Activated CD4-positive, alpha-beta memory T cell treated with anti-CD3 and anti-CD28 coated beads for 36 hours (primary cell): ENCODE measurements around the gene VAMP3. TPM values are rescaled to one million over a fixed set of nuclear protein-coding genes. Genes with fewer than 3 reads are reported as not detected.
"Not testable (repeated sequence)": the region's sequence is repeated elsewhere in the genome, so short reads cannot be mapped to it uniquely, and the experiment has no call there.

Experiments used
- CTCF ChIA-PET: fragments of 350-600 bp; sonication (Branson Sonifier 250); formaldehyde crosslinking; loops from one replicate; lab custom pipeline; 2021; ENCODE audit warnings: antibody characterized with exemption, inconsistent platforms; lab: Charles Lee
- POLR2A ChIA-PET: fragments of 350-600 bp; sonication (Branson Sonifier 250); formaldehyde crosslinking; loops from one replicate; lab custom pipeline; 2021; ENCODE audit warnings: antibody characterized with exemption; lab: Charles Lee
- DNase-seq: peaks from one replicate; pipeline ENCODE4 v3.0.0-alpha.2; 2020
- H3K27ac Mint-ChIP-seq: one replicate; pipeline ENCODE4 v1.8.0; 2021; ENCODE audit warnings: mixed read lengths
- H3K27me3 Mint-ChIP-seq: one replicate; pipeline ENCODE4 v1.8.0; 2021; ENCODE audit warnings: mixed read lengths
- H3K36me3 Mint-ChIP-seq: one replicate; pipeline ENCODE4 v1.8.0; 2021; ENCODE audit warnings: mixed read lengths
- H3K4me1 Mint-ChIP-seq: one replicate; pipeline ENCODE4 v1.8.0; 2021; ENCODE audit warnings: low read depth, mixed read lengths
- H3K4me3 Mint-ChIP-seq: one replicate; pipeline ENCODE4 v1.8.0; 2021; ENCODE audit warnings: mild to moderate bottlenecking, mixed read lengths
- H3K9me3 Mint-ChIP-seq: one replicate; pipeline ENCODE4 v1.8.0; 2021; ENCODE audit warnings: mixed read lengths
- intact Hi-C: fragments of 100-400 bp; cut with micrococcal nuclease; formaldehyde crosslinking; loops from one replicate; pipeline ENCODE4 v1.15.1; 2023
- total RNA-seq, 2 experiments: library from RNA; stranded (reverse); gene quantifications; one replicate each; pipeline ENCODE4 v1.2.3, GENCODE V29; 2021

VAMP3 gene
- total RNA-seq, 2 experiments from 2014 or later = 19.9 to 21.8 TPM

GRCh38 chr1:7784492-7785071 lies 13.5 kb downstream of the VAMP3 start:
- peak overlapping the region; percentile 28 for H3K4me3 Mint-ChIP-seq
- POLR2A ChIA-PET = no interaction called here

DNA sequence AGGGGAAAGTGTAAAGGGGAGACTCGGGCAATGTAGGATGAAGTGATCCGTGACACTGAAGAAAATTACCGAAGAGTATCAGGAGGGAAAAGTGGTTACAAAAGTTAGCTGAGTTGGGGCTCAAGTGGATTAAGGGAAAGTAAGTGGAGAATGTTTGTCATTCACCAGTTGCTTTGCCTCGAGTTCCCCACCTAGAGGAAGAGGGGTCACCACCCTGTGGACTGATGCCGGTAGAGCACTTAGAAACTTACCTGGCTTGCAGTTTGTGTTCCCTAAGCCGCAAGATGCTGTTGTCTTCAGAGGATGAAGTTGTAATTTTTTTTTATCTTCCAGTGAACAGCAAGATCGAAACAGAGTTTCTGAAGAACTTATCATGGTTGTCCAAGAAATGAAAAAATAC lies 14.0 kb downstream of the VAMP3 start:
- ChIA-PET POLR2A (no interaction called here), CTCF (no interaction called here)
- intact Hi-C loops = loop anchor here (10.0 kb wide), 1 partner anchor 120 kb away; no protein-coding TSS in a partner anchor
- Mint-ChIP-seq H3K27ac (no peak overlapping the region), H3K9me3 (peaks cover 4% of the 10 kb centered on the region), H3K4me3 (no peak overlapping the region), H3K36me3 (peaks cover 16% of the 10 kb centered on the region), H3K4me1 (peaks cover 19% of the 10 kb centered on the region), H3K27me3 (no peaks in the 10 kb centered on the region)
- DNase-seq = no peak

More at GRCh38 chr1:7784492-7785071, 13.5 kb downstream of the VAMP3 start:
- Mint-ChIP-seq H3K27me3 (no peaks in the 10 kb centered on the region), H3K36me3 (peaks cover 13% of the 10 kb centered on the region), H3K4me1 (peaks cover 19% of the 10 kb centered on the region), H3K9me3 (no peaks in the 10 kb centered on the region), H3K27ac (no peak overlapping the region)
- CTCF ChIA-PET = no interaction called here
- DNase-seq = no peak
- intact Hi-C loops = loop anchor here (1.0 to 10.0 kb wide), 2 partner anchors 13 to 120 kb away; partner anchors contain the start of gene VAMP3

DNA sequence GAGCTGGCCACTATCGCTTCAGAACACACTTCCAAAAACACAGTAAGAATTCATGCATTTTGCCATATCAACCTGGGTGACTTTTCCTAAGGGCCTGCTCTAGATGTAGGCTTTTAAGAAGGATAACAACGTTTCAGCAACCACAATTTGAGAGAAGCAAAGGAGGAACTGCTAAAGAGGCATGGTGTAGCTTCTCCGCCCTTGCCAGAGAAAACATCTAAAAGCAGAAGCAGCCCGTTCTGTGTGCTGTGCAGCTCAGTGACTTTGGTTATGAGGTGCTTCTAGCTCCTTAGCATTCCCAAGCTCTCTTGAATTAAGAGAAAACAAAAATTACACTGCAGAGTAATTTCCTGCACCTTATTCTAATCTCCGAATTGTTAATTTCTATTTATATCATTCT lies 15.7 kb downstream of the VAMP3 start:
- no peak overlapping the region for H3K27ac Mint-ChIP-seq
- peaks cover 19% of the 10 kb centered on the region for H3K9me3 Mint-ChIP-seq
- no peak overlapping the region for H3K4me3 Mint-ChIP-seq
- intact Hi-C loops = loop anchor here (10.0 kb wide), 1 partner anchor 118 kb away; no protein-coding TSS in a partner anchor
- H3K36me3 Mint-ChIP-seq = peaks cover 28% of the 10 kb centered on the region
- CTCF ChIA-PET = no interaction called here
- DNase-seq = no peak
- no peaks in the 10 kb centered on the region for H3K27me3 Mint-ChIP-seq
- POLR2A ChIA-PET = no interaction called here
- peaks cover 19% of the 10 kb centered on the region for H3K4me1 Mint-ChIP-seq

GRCh38 chr1:7789828-7790227 lies 18.7 kb downstream of the VAMP3 start:
- Mint-ChIP-seq H3K4me3 (no peak overlapping the region), H3K4me1 (peaks cover 4% of the 10 kb centered on the region), H3K9me3 (peaks cover 21% of the 10 kb centered on the region), H3K36me3 (peaks cover 31% of the 10 kb centered on the region), H3K27me3 (no peaks in the 10 kb centered on the region), H3K27ac (no peak overlapping the region)
- no peak for DNase-seq
- POLR2A ChIA-PET = no interaction called here
- intact Hi-C loops = loop anchor here (10.0 kb wide), 1 partner anchor 115 kb away; no protein-coding TSS in a partner anchor
- CTCF ChIA-PET = interaction anchor here (1.5 to 1.6 kb wide), 2 partner anchors 36 to 121 kb away, joined by 3 to 5 read pairs; no protein-coding TSS in a partner anchor

DNA sequence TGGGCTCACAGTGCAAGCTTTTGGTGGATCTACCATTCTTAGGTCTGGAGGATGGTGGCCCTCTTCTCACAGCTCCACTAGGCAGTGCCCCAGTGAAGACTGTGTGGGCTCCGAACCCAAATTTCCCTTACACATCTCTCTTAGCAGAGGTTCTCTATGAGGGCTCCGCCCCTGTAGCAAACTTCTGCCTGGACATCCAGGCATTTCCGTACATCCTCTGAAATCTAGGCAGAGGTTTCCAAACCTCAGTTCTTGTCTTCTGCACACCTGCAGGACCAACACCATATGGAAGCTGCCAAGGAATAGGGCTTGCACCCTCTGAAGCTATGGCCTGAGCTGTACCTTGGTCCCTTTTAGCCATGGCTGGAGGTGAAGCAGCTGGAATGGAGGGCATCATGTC lies 19.9 kb downstream of the VAMP3 start:
- DNase-seq, H3K27me3 Mint-ChIP-seq, H3K4me3 Mint-ChIP-seq, CTCF ChIA-PET, H3K27ac Mint-ChIP-seq, POLR2A ChIA-PET, intact Hi-C loops, H3K4me1 Mint-ChIP-seq: not testable (repeated sequence)
- H3K9me3 Mint-ChIP-seq = peaks cover 21% of the 10 kb centered on the region
- peaks cover 31% of the 10 kb centered on the region for H3K36me3 Mint-ChIP-seq

- no peak for DNase-seq
- intact Hi-C loops = no loop called here
- ChIA-PET CTCF (interaction anchor here (1.7 kb wide), 1 partner anchor 13 kb away, joined by 3 read pairs; no protein-coding TSS in a partner anchor), POLR2A (no interaction called here)
- peaks cover 14% of the 10 kb centered on the region for H3K36me3 Mint-ChIP-seq
- peaks cover 14% of the 10 kb centered on the region for H3K9me3 Mint-ChIP-seq
- no peak overlapping the region for H3K4me3 Mint-ChIP-seq
- no peaks in the 10 kb centered on the region for H3K4me1 Mint-ChIP-seq
- H3K27ac Mint-ChIP-seq = no peak overlapping the region
- no peaks in the 10 kb centered on the region for H3K27me3 Mint-ChIP-seq
Measured at GRCh38 chr1:7795406-7795805, 24.3 kb downstream of the VAMP3 start.

- Mint-ChIP-seq H3K9me3 (no peaks in the 10 kb centered on the region), H3K36me3 (peaks cover 7% of the 10 kb centered on the region), H3K4me3 (no peak overlapping the region), H3K4me1 (no peaks in the 10 kb centered on the region), H3K27me3 (no peaks in the 10 kb centered on the region), H3K27ac (no peak overlapping the region)
- ChIA-PET POLR2A (no interaction called here), CTCF (no interaction called here)
- intact Hi-C loops = no loop called here
- no peak for DNase-seq
Measured at GRCh38 chr1:7805460-7805859, 34.4 kb downstream of the VAMP3 start.

DNA sequence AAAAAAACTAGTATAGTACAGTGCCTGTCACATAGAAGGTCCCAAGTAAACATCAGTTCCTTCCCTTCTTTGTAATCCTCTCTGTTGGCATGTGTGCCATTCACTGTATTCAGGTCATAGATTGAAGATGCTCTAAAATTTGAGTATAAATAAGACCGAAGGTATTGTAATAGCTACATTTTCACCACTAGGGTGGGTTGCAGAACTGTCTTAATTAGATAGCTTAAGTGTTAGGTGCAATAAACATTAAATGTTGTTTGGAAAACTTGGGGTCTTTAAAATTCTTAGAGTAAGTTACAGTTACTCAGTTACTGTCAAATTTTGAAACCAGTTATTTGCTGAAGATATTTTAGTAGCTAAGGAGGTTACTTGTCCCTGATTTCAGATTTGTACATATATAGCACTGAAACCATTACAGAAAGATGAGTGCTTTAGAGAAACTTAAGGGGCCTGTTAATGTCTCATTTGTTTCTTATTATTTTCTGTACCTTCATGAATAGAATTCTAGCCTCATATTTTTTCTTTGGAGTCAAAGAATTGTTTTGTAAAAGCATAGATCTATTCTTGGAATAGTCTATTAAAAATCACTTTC lies 37.3 kb downstream of the VAMP3 start:
- intact Hi-C loops = no loop called here
- ChIA-PET POLR2A (interaction anchor here (1.1 kb wide), 1 partner anchor 154 kb away, joined by 3 read pairs; no protein-coding TSS in a partner anchor), CTCF (interaction anchor here (0.6 to 1.6 kb wide), 8 partner anchors 11 to 354 kb away, joined by 3 to 7 read pairs (median 3); no protein-coding TSS in a partner anchor)
- H3K4me3 Mint-ChIP-seq = no peak overlapping the region
- no peaks in the 10 kb centered on the region for H3K4me1 Mint-ChIP-seq
- H3K9me3 Mint-ChIP-seq = peaks cover 5% of the 10 kb centered on the region
- H3K27me3 Mint-ChIP-seq = no peaks in the 10 kb centered on the region
- no peak overlapping the region for H3K27ac Mint-ChIP-seq
- H3K36me3 Mint-ChIP-seq = peaks cover 24% of the 10 kb centered on the region
- DNase-seq = no peak

DNA sequence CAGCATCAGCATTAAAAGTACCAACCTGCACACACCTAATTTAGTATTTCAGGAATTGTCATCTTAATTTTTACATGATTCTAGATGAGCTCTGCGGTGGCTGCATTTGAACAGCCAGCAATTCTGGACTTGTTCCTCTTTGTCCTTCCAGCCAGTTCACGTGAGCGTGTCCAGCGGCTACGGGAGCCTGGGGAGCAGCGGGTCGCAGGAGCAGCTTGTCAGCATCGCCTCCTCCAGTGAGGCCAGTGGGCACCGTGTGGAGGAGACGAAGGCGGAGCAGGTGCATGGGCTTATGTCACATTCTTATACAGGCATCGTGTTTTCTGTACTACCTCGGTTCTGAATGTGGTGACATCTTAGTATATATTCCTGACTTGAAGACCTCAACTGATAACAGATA lies 38.6 kb downstream of the VAMP3 start:
- ChIA-PET POLR2A (no interaction called here), CTCF (no interaction called here)
- peaks cover 16% of the 10 kb centered on the region for H3K9me3 Mint-ChIP-seq
- no peak overlapping the region for H3K4me3 Mint-ChIP-seq
- no peak for DNase-seq
- H3K27ac Mint-ChIP-seq = no peak overlapping the region
- H3K4me1 Mint-ChIP-seq = no peaks in the 10 kb centered on the region
- intact Hi-C loops = loop anchor here (5.0 kb wide), 1 partner anchor 93 kb away; no protein-coding TSS in a partner anchor
- H3K36me3 Mint-ChIP-seq = peaks cover 34% of the 10 kb centered on the region
- no peaks in the 10 kb centered on the region for H3K27me3 Mint-ChIP-seq

DNA sequence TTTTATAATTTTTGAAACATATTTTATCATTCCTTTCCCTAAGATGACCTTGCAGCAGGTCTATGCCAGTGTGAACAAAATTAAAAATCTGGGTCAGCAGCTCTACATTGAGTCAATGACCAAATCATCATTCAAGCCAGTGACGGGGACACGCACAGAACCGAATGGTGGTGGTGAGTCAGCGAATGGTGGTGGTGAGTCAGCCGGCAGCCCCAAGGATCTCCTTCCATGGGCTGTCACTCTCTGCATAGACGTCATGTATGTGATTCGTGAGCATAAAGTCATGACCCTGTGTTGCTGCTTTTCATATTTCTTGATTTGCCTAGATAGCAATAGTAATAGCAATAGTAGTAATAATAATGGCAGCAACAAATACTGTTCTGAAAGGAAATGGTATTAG lies 39.3 kb downstream of the VAMP3 start:
- peaks cover 16% of the 10 kb centered on the region for H3K9me3 Mint-ChIP-seq
- H3K4me1 Mint-ChIP-seq = no peaks in the 10 kb centered on the region
- H3K27me3 Mint-ChIP-seq = no peaks in the 10 kb centered on the region
- no peak overlapping the region for H3K4me3 Mint-ChIP-seq
- intact Hi-C loops = loop anchor here (5.0 kb wide), 1 partner anchor 92 kb away; no protein-coding TSS in a partner anchor
- ChIA-PET CTCF (interaction anchor here (1.1 kb wide), 1 partner anchor 33 kb away, joined by 3 read pairs; no protein-coding TSS in a partner anchor), POLR2A (no interaction called here)
- H3K27ac Mint-ChIP-seq = no peak overlapping the region
- H3K36me3 Mint-ChIP-seq = peaks cover 31% of the 10 kb centered on the region
- peak; percentile 63 for DNase-seq

- ChIA-PET CTCF (no interaction called here), POLR2A (no interaction called here)
- Mint-ChIP-seq H3K36me3 (peaks cover 31% of the 10 kb centered on the region), H3K27ac (no peak overlapping the region), H3K4me3 (no peak overlapping the region), H3K4me1 (no peaks in the 10 kb centered on the region), H3K27me3 (no peaks in the 10 kb centered on the region), H3K9me3 (peaks cover 16% of the 10 kb centered on the region)
- intact Hi-C loops = loop anchor here (5.0 kb wide), 1 partner anchor 91 kb away; no protein-coding TSS in a partner anchor
- no peak for DNase-seq
Measured at GRCh38 chr1:7811476-7811875, 40.4 kb downstream of the VAMP3 start.

- CTCF ChIA-PET = no interaction called here
- Mint-ChIP-seq H3K27me3 (no peaks in the 10 kb centered on the region), H3K27ac (no peak overlapping the region), H3K9me3 (peaks cover 16% of the 10 kb centered on the region), H3K36me3 (peaks cover 31% of the 10 kb centered on the region), H3K4me3 (no peak overlapping the region), H3K4me1 (no peaks in the 10 kb centered on the region)
- POLR2A ChIA-PET = no interaction called here
- intact Hi-C loops = loop anchor here (5.0 kb wide), 1 partner anchor 88 kb away; no protein-coding TSS in a partner anchor
- DNase-seq = no peak
Measured at GRCh38 chr1:7813677-7814373, 42.7 kb downstream of the VAMP3 start.
